ENCODE results near the gene TRIM75.

- no peak for TF ChIP-seq CTCF (IDR thresholded peaks at IDR 0.05)
- TF ChIP-seq POLR2A (IDR thresholded peaks at IDR 0.05) = no peak
- no peak for TF ChIP-seq POLR2AphosphoS5 (IDR thresholded peaks at IDR 0.05; ENCODE audit: insufficient read depth in 1 of 2, low read depth in 1 of 2)
Observed at GRCh38 chr4:165055601-165056000, 1.9 kb downstream of the TRIM75 start.
